GM13976 (cell line): ENCODE results near the gene ARHGAP45.
A peak's percentile ranks its signal among the peaks of the same experiment; 100 is the strongest.
"Not testable (repeated sequence)": the region's sequence is repeated elsewhere in the genome, so short reads cannot be mapped to it uniquely, and the experiment has no call there.

Source experiments
- DNase-seq: peaks from one replicate; pipeline ENCODE4 v3.0.0; 2012; ENCODE audit warnings: low spot score
- in situ Hi-C: fragments of 300-500 bp; cut with MboI; formaldehyde crosslinking; loops from one replicate; pipeline ENCODE4 v1.12.0; 2022; ENCODE audit warnings: low sequenced_read_pairs, mixed read lengths, inconsistent platforms; ENCODE audit not compliant: unreplicated experiment
- TF ChIP-seq, protein P1 (sequence below): IDR thresholded peaks from 2 replicates; pipeline ENCODE4 v1.5.1; 2012; ENCODE audit warnings: borderline replicate concordance, mild to moderate bottlenecking; ENCODE audit not compliant: insufficient read depth; ENCODE audit errors: extremely low read depth, missing control alignments, control extremely low read depth

ARHGAP45 gene

DNA sequence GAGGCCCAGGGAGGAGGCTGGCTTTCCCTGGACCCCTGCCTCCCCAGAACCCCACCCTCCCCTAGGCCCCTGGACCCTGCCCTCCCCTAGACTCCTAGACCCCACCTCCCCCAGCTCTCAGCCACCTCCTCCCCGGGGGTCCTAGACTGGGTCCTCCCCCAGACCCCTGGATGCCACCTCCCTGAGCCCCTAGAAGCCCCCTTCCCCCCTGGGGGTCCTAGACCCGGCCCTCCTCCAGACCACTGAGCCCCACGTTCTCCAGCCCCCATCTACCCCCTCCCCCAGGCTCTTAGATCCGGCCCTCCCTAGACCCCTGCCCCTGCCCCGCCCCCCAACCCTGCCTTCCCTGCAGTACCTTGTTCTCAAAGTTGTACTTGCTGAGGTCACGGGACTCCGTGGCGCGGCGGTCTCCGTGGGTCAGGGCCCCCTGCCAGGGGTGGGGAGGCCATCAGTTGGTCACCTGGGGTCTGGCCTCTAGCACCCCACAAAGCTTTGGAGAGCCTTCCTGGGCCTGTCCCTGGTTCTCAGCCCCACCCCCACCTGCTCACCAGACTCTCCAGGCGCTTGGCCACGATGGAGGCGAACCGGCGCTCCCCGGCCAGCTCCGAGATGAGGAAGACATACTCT is 44.8 kb downstream of the ARHGAP45 start:
- TF ChIP-seq, protein P1, sequence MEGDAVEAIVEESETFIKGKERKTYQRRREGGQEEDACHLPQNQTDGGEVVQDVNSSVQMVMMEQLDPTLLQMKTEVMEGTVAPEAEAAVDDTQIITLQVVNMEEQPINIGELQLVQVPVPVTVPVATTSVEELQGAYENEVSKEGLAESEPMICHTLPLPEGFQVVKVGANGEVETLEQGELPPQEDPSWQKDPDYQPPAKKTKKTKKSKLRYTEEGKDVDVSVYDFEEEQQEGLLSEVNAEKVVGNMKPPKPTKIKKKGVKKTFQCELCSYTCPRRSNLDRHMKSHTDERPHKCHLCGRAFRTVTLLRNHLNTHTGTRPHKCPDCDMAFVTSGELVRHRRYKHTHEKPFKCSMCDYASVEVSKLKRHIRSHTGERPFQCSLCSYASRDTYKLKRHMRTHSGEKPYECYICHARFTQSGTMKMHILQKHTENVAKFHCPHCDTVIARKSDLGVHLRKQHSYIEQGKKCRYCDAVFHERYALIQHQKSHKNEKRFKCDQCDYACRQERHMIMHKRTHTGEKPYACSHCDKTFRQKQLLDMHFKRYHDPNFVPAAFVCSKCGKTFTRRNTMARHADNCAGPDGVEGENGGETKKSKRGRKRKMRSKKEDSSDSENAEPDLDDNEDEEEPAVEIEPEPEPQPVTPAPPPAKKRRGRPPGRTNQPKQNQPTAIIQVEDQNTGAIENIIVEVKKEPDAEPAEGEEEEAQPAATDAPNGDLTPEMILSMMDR = no peak
- DNase-seq = no peak
- in situ Hi-C loops = no loop called here

DNA sequence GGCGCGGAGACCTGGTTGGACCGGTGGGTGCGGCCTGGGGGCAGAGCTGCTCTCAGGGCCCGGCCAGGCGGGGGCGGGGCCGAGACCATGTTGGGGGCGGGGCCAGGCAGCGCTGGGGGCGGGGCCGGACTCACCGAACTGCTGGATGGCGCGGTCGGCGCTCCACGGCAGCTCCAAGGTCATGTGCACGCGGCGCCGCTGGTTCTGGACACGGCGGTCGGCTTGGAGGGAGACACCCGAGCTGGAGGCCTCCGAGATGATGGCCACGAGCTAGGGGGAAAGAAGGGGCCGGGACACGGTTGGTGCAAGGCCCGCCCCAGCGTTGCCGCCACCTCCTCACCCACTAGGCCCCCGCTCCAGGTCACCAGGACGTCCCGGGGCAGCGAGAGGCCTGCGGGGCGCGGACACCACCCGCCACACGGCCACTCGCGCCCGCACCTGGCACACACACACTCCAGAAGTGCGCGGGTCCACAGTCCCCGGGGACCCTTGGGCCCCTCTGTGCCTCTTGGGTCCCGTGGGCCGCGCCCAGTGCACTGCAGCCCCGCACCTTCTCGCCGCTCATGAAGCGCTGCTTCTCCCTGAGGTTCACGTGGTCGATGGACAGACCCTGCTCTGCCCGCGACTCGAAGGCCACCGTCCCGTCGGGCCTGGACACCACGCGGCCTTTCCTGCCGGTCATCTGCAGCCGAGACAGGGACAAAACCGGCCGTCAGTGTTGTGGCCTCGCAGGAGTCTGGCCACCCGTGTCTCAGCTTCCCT is 45.5 kb downstream of the ARHGAP45 start:
- in situ Hi-C loops = no loop called here
- no peak for DNase-seq
- TF ChIP-seq, protein P1 = no peak

DNA sequence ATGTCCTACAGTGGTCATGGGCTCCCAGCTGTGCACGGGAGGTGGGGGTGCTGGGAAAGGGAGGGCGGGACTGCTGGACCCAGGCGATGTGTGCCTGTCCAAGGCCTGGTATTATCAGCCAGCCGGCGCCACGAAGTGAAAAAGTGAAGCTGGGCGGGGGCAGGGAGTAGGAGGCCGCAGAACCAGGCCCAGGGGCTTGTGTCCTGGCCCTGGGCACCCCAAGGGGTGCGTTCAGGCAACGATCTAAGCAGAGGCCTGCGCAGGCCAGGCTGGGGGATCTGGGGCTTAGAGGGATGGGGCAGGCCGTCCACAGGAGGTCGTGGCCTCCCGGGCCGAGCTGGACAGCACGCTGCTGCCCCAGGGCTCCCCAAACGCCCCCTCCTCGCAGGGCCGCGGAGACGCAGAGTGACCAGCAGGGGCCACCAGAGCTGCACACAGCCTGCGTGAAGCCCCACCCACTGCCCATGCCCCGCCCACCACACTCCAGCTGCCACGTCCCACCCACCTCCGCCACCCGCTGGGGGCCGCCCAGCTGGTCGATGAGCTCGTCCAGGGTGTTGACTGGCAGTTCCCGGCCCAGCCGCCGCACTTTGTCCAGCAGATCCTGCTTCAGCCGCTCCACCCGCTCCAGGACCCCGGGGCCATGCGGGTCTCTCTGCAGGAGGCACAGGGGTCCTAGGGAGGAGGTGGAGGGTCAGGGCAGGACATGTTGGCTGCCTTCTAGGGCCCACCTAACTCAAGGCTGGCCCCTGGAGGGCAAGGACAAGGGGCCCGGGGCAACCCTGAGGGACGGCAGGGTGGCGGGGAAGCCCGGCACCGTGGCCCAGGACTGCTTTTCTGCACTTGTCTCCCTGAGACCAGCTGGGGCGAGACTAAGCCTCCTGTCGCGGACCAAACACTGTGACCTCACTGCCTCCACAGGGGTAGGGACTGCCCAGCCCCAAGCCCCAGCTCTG is 46.3 kb downstream of the ARHGAP45 start:
- peak; percentile 98 for DNase-seq
- TF ChIP-seq, protein P1 = peak; percentile 87
- in situ Hi-C loops = no loop called here

DNA sequence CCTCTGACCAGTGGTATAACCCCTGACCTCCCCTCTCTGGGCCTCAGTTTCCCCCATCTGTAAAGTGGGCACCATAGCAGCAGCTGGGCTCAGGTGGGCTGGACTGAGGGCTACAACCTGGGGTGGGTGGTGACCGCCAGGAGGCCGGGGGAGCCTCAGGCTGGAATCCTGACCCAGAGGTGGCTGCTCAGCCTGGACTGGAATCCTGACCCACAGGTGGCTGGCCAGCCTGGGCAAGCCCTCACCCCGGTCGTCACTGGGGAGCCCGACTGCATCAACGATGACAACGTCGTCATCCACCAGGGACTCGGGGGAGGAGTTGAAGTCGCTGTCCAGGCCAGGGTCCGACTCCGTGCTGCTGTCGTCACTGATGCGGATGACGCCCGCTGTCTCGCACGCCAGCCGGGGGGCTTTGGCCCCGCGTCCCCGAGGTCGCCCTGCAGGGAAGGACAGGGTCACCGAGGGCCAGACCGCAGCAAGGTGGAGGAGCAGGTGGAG is 47.1 kb downstream of the ARHGAP45 start:
- in situ Hi-C loops = no loop called here
- TF ChIP-seq, protein P1 = no peak
- no peak for DNase-seq

DNA sequence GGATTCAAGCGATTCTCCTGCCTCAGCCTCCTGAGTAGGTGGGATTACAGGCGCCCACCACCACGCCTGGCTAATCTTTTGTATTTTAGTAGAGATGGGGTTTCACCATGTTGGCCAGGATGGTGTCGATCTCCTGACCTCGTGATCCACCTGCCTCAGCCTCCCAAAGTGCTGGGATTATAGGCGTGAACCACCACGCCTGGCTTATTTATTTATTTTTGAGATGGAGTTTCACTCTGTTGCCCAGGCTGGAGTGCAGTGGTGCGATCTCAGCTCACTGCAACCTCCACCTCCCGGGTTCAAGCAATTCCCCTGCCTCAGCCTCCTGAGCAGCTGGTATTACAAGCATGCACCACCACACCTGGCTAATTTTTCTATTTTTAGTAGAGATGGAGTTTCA is 47.8 kb downstream of the ARHGAP45 start:
- in situ Hi-C loops = not testable (repeated sequence)

DNA sequence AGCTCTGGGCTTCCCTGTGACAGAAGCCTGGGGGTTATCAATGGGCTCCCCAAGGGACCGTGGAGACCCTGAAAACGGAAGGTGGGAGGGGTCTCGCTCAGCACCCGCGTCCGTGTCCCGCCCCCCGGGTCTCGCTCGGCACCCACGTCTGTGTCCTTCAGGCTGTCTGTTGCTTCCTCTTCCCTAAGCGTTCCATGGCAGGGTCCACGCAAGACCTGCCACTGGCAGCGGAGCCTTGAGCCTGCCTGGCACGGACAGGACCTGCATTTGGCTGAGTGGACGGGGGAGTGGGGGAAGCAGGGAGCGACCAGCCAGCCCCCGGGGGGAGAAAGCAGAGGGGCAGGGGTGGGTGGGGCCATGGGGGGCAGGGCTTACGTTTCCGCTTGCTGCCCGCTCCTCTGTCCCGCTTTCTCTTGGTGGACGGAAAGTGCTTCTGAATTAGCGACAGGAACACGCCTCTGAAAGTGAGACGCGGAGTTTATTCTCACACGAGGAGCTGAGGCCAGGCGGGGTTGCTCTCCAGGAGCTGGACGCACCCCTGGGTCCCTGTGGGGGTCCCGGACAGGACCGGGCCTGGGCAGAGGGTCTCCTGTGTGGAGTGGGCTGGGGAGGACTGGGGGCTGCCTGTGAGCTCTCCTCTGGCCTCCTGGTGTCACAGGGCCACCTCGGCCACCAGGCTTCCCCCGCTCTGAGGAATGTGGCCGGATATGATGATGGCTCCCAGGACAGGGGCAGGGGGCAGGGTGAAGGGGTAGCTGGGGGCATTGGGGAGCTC is 48.9 kb downstream of the ARHGAP45 start:
- in situ Hi-C loops = no loop called here
- no peak for DNase-seq
- TF ChIP-seq, protein P1 = no peak

More for the DNA sequence above, 47.8 kb downstream of the ARHGAP45 start:
- not testable (repeated sequence) for DNase-seq
